ENCODE measurements around the gene FAM163A.

DNA sequence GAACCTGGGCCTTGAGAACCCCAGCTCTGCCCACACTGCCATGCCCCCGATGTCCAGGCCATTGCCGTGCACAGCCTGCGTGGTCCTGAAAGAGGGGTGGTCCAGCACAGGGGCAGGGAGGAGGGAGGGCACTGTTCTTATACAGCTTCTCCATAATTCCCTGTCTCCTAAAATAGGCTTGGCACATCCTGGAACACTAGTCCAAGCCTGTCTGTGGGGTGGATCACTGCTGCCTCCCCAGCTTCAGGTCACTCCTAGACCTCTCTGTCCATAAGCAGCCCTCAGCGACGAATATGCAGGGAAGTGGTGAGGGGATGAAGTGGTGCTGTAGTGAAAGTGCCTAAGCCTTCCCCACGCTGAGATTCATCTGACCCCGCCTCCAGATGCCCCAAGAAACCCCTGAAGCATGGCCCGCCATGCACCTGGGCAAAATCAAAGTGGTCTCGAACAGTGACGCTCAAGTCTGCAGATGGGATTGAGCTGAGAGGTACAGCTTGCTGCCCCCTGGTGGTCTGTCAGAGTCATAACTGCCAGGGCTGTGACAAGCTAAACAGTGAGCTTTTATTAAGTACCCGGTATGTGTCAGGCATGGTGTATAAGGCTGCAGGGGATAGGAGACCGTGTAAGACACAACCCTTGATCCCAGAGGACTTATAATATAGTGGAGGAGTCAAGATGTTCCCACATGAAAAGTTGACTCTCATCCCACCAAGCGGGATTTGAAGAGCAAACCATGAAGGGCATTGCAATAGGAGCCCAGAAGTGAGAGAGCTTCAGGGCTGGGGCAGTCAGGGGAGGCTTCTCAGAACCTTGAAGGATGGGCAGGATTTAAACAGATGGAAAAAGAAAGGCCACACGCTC, 66.6 kb downstream of the FAM163A start:
- TF ChIP-seq, protein P1, sequence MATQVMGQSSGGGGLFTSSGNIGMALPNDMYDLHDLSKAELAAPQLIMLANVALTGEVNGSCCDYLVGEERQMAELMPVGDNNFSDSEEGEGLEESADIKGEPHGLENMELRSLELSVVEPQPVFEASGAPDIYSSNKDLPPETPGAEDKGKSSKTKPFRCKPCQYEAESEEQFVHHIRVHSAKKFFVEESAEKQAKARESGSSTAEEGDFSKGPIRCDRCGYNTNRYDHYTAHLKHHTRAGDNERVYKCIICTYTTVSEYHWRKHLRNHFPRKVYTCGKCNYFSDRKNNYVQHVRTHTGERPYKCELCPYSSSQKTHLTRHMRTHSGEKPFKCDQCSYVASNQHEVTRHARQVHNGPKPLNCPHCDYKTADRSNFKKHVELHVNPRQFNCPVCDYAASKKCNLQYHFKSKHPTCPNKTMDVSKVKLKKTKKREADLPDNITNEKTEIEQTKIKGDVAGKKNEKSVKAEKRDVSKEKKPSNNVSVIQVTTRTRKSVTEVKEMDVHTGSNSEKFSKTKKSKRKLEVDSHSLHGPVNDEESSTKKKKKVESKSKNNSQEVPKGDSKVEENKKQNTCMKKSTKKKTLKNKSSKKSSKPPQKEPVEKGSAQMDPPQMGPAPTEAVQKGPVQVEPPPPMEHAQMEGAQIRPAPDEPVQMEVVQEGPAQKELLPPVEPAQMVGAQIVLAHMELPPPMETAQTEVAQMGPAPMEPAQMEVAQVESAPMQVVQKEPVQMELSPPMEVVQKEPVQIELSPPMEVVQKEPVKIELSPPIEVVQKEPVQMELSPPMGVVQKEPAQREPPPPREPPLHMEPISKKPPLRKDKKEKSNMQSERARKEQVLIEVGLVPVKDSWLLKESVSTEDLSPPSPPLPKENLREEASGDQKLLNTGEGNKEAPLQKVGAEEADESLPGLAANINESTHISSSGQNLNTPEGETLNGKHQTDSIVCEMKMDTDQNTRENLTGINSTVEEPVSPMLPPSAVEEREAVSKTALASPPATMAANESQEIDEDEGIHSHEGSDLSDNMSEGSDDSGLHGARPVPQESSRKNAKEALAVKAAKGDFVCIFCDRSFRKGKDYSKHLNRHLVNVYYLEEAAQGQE (IDR thresholded peaks at IDR 0.05; ENCODE audit: insufficient read depth in 1 of 2, low read depth in 2 of 2, low read length in 2 of 2): no peak
- no peak for TF ChIP-seq TAF1 (IDR thresholded peaks at IDR 0.05; ENCODE audit: borderline replicate concordance, insufficient read depth, low read length)
- no peak for TF ChIP-seq SIN3A (IDR thresholded peaks at IDR 0.05; ENCODE audit: borderline replicate concordance, insufficient read depth, low read length)
- no peak for TF ChIP-seq FOXP2 (optimal IDR thresholded peaks at IDR 0.05; ENCODE audit: borderline replicate concordance, extremely low read depth, extremely low read length, insufficient read depth)
- no peak for TF ChIP-seq POLR2AphosphoS5 (IDR thresholded peaks at IDR 0.05; ENCODE audit: low read depth, low read length)
